HuH-7 (cell line): ENCODE results near the gene CRYBA4.

Source experiments
- DNase-seq: peaks from one replicate; pipeline ENCODE4 v3.0.0; 2011; ENCODE audit warnings: low spot score

Gene CRYBA4

GRCh38 chr22:26629988-26630761 lies 8.4 kb downstream of the CRYBA4 start:
- no peak for DNase-seq

DNA sequence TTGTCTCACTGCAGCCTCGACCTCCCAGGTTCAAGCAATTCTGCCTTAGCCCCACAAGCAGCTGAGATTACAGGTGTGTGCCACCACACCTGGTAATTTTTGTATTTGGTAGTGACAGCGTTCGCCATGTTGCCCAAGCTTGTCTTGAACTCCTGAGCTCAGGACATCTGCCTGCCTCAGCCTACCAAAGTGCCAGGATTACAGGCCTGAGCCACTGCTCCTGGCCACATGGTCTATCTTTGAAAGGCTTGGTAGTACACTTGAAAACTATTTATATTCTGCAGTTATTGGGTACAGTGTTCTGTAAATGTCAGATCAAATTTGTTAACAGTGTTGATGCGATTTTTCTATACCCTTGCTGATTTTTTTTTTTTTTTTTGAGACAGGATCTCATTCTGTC lies 9.5 kb downstream of the CRYBA4 start:
- DNase-seq, result no peak

GRCh38 chr22:26632422-26633155 lies 10.8 kb downstream of the CRYBA4 start:
- DNase-seq, result no peak

- no peak for DNase-seq
These were observed 12.4 kb downstream of the CRYBA4 start for GRCh38 chr22:26634189-26634588.

DNA sequence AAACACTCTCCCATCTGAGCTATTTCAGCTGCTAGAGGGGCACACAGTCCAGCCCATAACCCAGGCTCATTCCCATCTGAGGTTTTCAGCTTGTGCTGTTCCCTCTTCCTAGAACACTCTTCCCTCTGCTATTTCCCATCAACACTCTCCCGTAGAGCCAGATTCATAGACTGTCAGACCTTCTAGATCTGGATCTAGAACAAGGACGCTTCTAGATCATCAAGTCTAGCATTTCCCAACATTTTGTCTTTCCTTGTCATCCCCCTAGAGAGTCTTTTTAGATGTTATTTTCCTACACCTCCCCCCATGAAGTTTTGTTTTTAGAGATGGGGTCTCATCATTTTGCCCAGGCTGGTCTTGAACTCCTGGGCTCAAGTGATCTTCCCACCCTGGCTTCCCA lies 13.4 kb downstream of the CRYBA4 start:
- no peak for DNase-seq

DNA sequence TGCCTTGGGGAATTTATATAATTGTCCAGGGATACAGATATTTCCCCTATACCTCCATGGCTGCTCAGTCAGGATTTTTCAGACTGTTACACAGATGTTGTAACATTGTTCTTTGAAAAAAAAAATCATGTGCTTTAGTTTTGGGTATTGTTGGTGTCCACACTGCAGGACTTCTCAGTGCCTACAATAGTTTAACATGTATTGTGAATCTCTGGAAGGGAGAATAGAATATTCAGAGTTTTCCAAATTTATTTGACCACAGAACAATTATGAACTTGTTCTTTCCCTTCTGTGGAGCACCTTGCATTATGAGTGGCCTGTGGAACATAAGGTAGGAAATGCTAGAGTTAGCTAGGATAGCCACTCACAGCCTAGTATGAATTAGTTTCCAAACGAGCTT lies 14.5 kb downstream of the CRYBA4 start:
- DNase-seq, result no peak

DNA sequence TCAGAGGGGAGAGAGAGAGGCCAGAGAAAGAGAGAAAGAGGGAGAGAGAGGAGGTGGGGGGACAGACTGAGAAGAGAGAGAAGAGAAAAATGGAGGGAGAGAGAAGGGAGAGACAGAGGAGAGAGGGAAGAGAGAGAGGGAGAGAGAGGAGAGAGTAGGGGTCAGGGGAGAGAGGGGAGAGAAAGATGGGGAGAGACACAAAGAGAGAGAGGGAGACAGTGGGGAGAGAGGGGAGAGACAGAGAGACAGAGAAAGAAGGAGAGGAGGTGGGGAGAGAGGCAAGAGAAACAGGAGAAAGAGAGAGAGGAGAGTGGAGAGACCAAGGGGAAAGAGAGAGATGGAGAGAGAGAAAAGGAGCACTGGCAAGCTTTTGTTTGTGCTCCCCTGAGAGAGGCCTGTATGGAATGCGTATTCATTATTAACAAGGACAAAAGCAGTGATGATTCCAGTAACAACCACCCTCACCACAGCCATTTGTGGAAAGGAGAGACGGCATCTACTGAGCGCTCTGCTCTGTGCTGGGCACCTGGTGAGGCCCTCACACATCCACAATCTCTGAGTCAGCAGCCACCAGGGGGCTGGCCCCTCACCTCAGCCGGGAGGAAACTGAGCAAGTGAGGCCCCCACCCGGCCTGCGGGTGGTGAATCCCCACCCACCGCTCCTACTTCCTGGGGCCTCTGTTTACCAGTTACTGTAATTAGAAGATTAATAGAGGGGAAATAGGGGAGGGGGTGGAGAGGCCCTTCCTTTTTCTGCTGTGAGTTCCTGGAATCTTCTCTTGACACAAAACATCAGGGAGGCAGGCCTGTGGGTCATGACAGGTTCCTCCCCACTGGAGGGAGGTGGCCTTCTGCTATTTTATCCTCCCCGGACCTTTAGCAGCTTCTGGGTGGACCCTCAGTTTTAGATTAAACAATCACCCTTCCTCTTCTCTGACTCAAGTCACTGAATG lies 21.0 kb downstream of the CRYBA4 start:
- DNase-seq, result no peak

- DNase-seq, result no peak
These were observed 21.8 kb downstream of the CRYBA4 start for GRCh38 chr22:26643418-26644100.

DNA sequence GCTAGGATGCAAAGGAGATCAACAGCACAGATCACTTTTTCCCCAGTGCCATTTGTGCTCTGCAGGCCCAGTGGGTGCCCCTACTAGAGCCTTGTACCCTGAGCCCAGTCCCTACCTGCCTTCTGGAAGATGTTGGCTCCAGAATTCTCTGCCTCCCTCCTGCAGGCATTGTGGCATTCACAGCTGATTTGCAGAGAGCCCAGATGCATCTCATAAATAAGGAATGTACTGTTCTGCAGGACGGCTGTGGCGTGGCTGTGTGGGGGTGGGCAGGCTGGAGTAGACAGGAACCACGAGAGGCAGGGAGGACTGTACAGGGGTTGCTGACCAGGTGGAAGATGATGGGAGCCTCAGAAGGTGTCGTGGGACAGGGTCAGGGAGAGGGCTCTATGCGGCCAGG lies 24.4 kb downstream of the CRYBA4 start:
- no peak for DNase-seq

GRCh38 chr22:26648011-26648497 lies 26.3 kb downstream of the CRYBA4 start:
- no peak for DNase-seq

DNA sequence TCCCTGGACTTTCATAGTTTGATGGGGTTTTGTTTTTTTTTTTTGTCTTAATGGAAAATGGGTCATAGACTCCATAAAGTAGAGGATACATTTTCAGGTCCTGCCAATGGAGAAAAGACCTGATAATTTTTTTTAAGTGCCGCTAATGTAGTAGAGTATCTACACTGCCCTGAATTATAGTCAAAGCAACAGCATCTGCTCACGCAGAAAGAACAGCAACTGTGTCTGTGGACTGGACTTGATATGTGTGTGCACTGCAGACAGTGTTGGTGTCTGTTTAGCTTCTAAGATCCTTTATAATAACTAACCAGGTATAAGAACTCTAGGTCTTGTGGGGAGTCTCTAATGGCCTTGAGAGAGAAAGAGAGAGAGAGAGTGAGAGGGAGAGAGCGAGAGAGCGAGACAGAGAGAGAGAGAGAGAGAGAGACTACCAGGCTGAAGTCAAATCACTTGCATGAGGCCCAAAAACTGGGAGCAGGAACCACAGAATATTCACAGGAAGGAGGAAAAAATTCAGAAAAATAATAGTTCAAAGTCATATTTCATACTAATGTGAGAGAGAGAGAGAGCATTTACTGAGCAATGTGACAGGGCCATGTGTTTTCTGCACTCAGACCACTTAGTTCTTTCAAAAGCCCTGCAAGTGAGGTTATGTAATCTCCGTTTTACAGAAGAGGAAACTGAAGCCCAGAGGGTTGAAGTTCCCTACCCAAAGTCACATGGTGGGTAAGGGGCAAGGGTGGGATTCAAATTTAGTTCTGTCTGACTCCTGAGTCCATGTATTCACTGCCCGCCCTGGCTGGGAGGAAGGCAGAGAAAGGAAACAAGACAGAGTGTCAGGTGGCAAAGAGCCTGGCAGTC lies 27.0 kb downstream of the CRYBA4 start:
- no peak for DNase-seq

GRCh38 chr22:26650722-26651421 lies 29.1 kb downstream of the CRYBA4 start:
- DNase-seq, result no peak

DNA sequence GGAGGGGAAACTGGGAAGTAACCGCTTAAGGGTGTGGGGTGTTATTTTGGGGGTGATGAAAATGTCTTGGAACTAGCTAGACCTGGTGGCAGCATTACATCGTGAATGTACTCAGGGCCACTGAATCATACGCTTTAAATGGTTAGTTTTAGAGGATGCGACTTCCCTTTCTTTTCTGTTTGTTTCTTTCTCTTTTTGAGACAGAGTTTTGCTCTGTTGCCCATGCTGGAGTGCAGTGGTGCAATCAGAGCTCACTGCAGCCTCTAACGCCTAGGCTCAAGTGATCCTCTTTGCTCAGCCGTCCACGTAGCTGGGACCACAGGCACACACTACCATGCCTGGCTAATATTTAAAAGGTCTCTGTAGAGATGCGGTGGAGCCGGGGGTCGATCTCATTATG lies 30.1 kb downstream of the CRYBA4 start:
- no peak for DNase-seq

DNA sequence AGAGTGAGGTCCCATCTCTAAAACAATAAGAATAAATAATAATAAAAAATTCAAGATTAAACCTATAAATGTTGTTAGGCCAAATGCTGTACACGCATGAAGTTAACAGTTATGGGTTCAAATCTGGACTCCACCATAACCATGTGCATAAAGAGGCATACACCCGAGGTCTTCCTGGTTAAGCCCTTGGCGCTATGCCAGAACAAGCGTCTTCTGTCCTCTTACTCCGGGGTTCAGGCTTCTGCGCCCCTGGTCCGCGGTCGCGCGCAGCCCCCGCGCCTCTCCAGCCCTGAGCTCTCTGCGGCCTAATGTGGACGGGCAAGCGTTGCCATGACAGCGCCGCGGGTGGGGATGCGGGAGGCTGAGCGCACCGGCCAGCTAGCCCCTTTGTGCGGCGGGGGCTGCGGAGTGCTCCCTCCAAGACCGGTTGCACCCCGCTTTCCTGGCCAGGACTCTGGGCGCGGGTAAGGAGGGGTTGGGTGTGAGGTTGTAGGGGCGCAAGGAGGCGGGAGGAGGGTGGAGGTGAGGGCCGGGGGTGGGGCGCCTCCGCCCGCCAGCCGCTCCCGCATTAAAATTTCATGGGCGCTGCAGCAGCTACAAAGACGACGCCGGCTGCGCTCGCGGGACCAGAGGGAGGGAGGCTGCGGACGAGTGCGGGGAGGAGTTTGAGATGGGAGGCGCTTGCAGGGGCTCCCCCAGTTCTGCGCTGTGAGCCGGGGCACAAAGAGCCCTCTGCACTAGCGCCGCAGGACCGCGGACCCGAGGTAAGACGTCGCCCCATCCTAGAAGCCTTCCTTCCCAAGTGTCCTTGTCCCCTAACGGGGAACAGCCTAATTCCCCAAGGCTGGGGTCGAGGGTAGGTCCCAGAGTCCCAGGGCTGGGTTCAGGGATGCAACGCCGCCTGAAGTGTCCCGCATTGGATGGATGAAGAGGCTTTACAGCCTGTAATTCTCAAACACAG lies 35.4 kb downstream of the CRYBA4 start, which contains the start of gene MIAT:
MIAT (plus strand) TSS at position 698 of the 961 bp plus-strand sequence.
- DNase-seq, result no peak

GRCh38 chr22:26658161-26658560 lies 36.4 kb downstream of the CRYBA4 start:
- no peak for DNase-seq

DNA sequence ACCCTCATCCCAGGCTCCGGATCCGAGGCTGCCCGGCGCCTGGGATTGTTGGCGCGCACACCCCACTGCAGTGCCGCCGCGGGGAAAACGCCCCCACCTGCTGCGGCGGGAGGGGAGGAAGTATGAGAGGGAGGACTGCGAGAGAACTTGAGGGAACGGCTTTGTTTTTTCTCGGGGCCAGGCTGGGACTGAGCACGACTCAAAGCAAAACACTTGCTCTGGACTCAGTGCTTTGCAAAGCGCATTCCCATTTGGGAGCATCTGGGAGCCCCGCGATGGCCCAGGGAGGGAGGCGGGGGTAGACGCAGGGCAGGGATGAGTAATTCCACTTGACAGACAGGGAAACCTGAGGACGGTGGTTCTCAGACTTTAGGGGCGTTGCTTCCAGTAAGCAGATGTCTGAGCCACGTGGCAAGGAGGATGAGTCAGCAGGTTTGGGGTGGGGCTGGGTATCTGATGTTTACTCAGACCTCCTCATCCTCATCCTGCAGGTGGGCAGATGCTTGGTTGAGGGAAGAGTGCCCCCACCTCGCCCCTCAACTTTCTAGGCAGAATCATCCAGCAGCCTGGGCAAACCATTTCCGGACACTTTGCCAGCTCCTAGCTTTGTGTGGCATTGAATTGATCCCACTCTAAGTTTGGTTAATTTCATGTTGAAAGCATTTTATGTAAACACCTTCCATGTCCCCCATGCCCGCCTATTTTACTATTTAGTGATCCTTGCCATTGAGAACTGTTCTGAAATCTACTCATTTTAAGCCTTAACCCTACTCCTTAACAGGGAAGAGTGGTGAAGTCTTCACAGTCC lies 37.1 kb downstream of the CRYBA4 start:
- no peak for DNase-seq

GRCh38 chr22:26660356-26660755 lies 38.6 kb downstream of the CRYBA4 start:
- no peak for DNase-seq
